ENCODE results near the gene EME1.

The EME1 gene

GRCh38 chr17:50348522-50349242 lies 24.3 kb upstream of the EME1 start:
- peak; percentile 61 for DNase-seq

DNA sequence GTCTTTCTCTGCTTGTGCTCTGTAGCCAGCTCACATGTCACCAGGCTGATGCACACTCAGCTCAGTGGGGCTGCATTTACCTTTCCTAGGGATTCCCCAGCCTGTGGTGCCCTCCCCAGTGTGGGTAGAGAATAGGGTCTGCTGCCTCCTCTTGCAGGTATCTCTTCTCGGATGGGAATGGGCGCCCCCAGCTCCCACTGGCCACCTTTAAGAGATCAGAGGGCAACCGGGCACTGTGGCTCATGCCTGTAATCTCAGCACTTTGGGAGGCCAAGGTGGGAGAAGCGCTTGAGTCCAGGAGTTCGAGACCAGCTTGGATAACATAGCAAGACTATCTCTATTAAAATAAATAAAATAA lies 23.8 kb upstream of the EME1 start:
- DNase-seq, result no peak

DNA sequence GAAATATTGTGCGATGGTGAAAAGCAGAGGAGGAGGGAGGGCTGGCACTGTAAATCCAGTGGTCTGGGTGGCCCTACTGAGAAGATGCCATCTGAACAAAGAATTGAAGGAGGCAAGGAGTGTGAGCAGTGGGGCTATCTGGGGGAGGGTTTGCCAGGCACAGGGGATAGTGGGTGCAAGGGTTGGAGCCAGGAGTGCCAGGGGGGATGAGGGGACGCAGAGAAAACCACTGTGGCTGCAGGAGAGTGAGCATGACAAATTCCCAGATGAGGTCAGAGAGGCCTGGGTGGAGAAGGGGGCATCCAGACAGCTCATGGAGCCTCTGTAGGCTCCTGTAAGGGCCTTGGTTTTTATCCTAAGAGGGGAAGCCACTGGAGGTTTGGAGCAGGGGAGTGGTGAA lies 22.3 kb upstream of the EME1 start:
- DNase-seq, result no peak

DNA sequence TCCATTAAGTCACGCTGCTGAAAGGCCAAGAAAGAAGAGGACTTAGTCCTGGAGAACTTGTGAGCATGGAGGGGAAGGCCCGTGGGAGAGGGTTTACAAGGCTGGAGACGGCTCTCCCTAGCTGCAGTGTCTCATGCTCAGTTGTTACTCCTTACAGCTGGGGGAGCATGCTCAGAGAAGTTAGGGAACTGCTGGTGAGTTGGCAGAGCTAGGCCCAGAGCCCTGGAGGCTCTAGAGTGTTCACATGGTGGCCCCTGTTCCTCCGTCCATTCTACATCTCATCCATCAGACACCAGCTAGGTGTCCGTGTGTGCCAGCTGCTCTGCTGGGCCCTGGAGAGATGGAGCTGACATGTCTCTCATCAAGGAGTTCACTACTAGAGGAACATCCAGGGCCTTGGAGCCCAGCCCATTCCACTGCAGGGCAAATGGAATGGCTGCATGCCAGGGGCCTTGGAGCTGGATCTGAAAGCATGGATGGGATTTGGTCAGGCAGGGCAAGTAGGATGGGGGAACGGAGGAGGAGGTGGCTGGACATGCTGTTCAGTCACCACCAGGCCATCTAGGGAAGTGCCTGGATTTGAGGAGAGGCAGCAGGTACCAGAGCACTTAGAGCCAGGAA lies 20.8 kb upstream of the EME1 start:
- DNase-seq, result no peak

DNA sequence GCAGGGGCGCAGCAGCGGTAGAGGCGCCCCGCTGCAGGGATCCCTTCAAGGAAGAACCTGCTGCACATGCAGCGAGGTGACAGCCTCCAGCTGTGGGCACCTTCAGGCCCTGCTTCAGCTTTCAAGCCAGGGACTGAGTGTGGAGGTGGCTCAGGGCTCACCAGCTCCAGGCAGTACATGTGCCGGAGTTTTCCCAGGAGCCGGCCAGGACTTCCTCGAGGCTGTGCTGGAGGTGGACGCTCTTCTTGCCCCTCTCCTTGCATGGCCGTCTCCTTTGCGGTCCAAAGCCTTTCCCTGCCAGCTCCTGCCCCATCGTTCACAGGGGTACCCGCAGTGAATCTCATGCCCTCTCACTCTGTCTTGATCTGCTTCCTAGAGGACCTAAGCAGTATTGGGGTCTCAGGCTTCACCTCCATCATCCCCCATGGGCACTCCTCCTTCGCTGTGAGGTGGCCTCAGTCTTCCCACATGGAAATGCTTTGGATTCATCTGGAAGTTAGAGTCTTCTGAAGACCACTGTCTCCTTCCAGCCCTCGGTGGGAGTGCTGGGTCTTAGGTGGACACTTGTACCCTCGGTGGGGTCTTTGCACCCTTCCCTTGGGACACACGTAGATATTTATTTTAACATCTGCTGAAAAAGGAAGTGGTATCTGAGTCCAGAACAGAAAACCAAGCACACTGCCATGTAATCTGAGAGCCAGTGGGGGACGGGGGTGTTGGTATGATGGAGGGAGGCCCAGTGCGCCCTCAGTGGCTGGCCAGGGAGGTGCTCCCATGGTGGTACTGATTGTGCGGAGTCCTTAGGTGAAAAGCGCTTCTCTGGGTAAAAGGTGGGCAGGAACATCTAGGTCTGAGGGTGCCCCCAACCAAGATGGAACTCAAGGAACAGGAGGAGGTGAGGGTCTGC lies 20.1 kb upstream of the EME1 start:
- no peak for DNase-seq

DNA sequence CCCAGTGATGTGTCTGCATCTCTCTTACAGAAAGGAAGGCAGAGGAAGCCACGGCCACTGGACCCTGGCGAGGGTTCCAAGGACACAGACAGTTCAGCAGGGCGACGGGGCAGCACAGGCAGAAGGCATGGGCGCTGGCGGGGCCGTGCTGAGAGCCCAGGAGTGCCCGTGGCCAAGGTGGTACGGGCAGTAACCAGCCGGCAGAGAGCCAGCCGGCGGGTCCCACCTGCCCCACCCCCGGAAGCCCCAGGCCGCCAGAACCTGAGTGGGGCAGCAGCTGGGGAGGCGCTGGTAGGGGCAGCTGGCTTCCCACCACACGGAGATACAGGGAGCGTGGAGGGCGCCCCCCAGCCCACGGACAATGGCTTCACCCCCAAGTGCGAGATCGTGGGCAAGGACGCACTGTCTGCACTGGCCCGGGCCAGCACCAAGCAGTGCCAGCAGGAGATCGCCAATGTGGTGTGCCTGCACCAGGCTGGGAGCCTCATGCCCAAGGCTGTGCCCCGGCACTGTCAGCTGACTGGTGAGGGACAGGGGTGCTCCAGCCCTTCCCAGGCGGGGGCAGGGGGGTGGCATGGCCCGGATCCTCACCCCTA lies 19.3 kb upstream of the EME1 start:
- no peak for DNase-seq

DNA sequence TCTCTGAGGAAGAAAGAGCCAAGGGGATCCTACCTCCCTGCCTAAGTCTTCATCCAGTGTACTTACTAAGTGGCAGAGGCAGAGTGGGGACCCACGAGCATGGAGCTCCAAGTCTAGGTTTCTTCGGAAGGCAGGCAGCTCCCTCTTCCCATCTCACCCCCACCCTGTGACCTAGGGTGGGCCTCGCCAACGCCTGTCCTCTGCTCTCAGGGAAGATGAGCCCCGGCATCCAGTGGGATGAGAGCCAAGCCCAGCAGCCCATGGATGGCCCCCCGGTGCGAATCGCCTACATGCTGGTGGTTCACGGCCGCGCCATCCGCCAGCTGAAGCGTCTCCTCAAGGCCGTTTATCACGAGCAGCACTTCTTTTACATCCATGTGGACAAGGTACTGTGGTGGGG lies 18.8 kb upstream of the EME1 start:
- no peak for DNase-seq

DNA sequence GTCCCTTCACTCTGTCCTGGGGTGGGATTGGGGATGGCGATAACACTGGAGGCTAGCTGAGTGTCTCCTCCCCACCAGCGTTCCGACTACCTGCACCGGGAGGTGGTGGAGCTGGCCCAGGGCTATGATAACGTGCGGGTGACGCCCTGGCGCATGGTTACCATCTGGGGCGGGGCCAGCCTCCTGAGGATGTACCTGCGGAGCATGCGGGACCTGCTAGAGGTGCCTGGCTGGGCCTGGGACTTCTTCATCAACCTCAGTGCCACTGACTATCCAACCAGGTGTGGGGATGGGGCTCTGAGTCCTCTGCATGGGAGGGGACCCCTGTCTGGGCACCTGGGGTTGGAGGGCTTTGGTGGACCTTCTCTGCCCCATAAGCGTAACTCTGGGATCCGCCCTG lies 18.3 kb upstream of the EME1 start:
- DNase-seq, result no peak

DNA sequence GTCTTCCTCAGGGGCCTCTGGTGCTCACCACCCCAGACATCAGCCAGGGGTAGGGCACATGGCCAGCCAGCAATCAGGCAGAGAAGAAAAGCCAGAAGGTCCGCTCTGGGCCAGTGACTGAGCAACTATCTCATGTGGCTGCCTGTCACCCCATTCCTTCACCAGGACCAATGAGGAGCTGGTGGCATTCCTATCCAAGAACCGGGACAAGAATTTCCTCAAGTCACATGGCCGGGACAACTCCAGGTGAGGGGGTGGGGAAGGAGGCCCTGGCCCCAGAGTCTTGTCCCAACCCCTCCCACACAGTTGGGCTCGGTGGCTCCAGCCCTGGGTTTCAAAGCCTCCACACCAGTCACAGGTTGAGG lies 17.7 kb upstream of the EME1 start:
- no peak for DNase-seq

DNA sequence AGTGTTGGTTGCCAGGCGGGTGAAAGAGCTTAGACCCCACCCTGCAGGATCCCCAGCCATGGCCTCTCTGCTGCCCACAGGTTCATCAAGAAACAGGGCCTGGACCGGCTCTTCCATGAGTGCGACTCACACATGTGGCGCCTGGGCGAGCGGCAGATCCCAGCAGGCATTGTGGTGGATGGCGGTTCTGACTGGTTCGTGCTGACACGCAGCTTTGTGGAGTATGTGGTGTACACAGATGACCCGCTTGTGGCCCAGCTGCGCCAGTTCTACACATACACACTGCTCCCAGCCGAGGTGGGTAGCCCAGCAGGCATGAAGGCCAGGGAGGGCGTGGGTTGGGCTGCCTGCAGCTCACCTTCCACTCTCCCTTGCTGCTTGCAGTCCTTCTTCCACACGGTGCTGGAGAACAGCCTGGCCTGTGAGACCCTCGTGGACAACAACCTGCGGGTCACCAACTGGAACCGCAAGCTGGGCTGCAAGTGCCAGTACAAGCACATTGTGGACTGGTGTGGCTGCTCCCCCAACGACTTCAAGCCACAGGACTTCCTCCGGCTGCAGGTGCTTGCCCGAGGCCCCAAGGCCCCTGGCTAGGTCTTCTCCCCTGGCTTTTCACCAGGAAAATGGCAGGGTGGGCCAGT lies 17.2 kb upstream of the EME1 start:
- no peak for DNase-seq

DNA sequence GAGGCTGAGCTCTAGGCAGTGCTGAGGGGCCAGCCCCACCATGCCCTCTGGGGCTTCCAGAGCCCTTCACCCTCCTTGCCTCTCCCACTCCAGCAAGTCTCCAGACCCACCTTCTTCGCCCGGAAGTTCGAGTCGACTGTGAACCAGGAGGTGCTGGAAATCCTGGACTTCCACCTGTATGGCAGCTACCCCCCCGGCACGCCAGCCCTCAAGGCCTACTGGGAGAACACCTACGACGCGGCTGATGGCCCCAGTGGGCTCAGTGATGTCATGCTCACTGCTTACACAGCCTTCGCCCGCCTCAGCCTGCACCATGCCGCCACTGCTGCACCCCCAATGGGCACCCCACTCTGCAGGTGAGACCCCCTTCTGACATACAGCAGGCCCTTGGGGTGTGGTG lies 16.6 kb upstream of the EME1 start:
- DNase-seq, result no peak

- DNase-seq, result no peak
Measured at GRCh38 chr17:50356892-50357510, 16.0 kb upstream of the EME1 start.

DNA sequence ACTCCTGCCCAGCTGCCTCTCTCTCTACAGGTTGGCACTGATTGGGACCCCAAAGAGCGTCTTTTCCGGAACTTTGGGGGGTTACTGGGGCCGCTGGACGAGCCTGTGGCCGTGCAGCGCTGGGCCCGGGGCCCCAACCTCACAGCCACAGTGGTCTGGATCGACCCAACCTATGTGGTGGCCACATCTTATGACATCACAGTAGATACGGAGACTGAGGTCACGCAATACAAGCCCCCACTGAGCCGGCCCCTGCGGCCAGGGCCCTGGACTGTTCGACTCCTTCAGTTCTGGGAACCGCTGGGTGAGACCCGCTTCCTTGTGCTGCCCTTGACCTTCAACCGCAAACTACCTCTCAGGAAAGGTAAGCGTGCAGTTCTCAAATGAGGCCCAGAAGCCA lies 14.9 kb upstream of the EME1 start:
- DNase-seq, result no peak

DNA sequence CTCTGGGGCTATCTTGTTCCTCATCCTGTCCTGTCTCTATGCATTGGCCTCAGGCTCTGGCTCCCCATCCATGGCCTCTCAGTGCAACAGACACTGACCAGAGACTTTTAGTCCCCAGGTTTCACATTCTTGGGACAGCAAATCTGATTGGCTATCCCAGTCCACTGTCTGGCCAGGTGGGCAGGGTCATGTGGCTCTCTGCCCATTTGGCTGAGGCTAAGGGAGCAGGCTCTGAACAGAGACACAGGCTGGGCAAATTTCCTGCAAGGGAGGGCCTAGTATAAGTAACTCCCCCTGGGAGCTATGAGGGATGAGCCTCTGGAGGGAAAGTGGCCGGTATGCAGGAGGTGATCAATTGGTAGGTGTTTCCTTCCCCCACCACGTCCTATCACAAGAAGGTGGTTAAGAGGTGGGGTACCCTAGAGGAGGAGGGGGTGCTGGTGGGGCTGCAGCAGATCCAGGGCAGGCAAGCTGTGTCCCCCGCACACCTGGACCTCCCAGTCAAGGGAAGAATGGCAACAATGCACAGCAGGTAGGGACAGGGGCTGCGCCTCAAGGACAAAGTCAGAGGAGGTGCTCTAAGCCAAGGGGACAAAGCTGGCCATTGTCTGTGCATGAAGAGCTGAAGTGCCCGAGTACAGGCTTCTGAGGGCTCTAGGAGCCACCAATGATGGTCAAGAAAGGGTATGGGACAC lies 13.9 kb upstream of the EME1 start:
- DNase-seq, result no peak

DNA sequence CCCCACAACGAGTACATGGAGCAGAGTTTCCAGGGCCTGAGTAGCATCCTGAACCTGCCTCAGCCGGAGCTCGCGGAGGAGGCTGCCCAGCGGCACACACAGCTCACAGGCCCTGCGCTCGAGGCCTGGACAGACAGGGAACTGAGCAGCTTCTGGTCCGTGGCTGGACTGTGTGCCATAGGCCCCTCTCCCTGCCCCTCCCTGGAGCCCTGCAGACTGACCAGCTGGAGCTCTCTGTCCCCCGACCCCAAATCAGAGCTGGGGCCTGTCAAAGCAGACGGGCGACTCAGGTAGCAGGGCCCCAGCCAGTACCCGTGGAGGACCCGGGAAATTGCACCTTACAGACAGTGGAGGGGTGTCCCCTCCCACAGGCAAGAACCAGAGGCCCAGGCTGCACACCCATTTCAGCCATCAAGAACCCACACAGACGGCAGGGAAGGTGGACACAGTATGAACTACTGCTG lies 13.0 kb upstream of the EME1 start:
- DNase-seq, result no peak

DNA sequence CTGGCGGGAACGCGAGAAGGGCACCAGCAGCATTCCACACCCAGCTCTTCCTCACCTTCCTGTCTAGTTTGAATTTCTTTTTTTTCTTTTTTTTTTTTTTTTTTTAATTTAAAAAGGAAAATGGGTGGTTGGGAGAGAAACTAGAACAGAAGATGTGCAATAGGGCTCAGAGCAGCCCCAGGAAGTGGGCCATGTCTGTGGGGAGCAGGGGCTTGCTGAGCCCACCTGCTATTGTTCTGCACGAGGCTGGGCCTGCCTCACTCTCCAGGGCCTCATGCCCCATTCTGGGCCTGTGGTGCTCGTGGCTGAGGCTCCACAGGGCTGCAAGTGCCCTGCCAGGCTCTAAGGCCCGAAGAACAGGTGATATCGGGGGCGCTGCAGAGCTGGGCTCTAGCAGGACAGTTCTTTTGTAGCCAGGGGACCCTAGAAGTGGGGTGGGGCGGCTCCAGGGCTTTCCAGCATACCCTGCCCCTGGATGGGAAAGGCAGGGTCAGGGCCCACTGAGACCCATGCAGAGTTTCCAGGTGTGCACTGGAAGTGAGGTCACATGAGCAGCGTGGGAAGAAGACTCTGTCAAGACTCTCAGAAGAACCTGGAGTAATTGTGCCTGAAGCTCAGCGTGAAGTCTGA lies 12.4 kb upstream of the EME1 start:
- no peak for DNase-seq

- peak; percentile 62 for DNase-seq
Measured at GRCh38 chr17:50361561-50362480, 11.2 kb upstream of the EME1 start.

- DNase-seq, result no peak
Measured at GRCh38 chr17:50362661-50363060, 10.4 kb upstream of the EME1 start.

GRCh38 chr17:50363217-50364060 lies 9.6 kb upstream of the EME1 start:
- DNase-seq, result peak; percentile 34

Measured in fibroblast of skin of right biceps (primary cell).